IMR-90 (cell line): Measurements from ENCODE around the gene ARSB. TPM values are rescaled to one million over a fixed set of nuclear protein-coding genes. Genes with fewer than 3 reads are reported as not detected.

Source experiments
- ATAC-seq: fragments of 200-7000 bp; cut with Tn5 transposase; 2 replicates; pipeline ENCODE4 v1.9.1; 2020; ENCODE audit warnings: low read depth, mild to moderate bottlenecking, moderate library complexity
- BruUV-seq: library from RNA; stranded (reverse); fragments of 400-500 nt; replicated peaks from 2 replicates; lab custom pipeline; 2021; lab: Mats Ljungman, UMichigan
- CTCF ChIA-PET: fragments of 300-600 bp; formaldehyde crosslinking; extraction: SDS; loops from one replicate; lab custom pipeline; 2021; ENCODE audit warnings: antibody characterized with exemption; lab: Yijun Ruan, JAX
- POLR2A ChIA-PET: fragments of 300-600 bp; sonication (Branson Sonifier 250); formaldehyde crosslinking; loops from one replicate; lab custom pipeline; 2022; ENCODE audit warnings: antibody characterized with exemption; ENCODE audit not compliant: unreplicated experiment; lab: Charles Lee
- DNase-seq: peaks from one replicate; pipeline ENCODE4 v3.0.0; 2013
- H2AFZ ChIP-seq: replicated peaks from 2 replicates; pipeline ENCODE3; 2013; ENCODE audit warnings: low read length, mild to moderate bottlenecking; ENCODE audit not compliant: poor library complexity
- H2AK5ac ChIP-seq: 2 replicates; pipeline ENCODE4 v1.6.1; 2013; ENCODE audit warnings: low read depth, low read length, inconsistent platforms
- H2AK9ac ChIP-seq: replicated peaks from 2 replicates; pipeline ENCODE3; 2013; ENCODE audit warnings: mild to moderate bottlenecking, low read depth, low read length, moderate library complexity; ENCODE audit not compliant: poor library complexity
- H2BK120ac ChIP-seq: 2 replicates; pipeline ENCODE4 v1.6.1; 2013; ENCODE audit warnings: low read depth, low read length, inconsistent platforms
- H2BK15ac ChIP-seq: 3 replicates; pipeline ENCODE4 v1.6.1; 2013; ENCODE audit warnings: low read depth, low read length, inconsistent platforms
- H2BK20ac ChIP-seq: 2 replicates; pipeline ENCODE4 v1.6.1; 2013; ENCODE audit warnings: low read depth, mild to moderate bottlenecking, inconsistent platforms, low read length, moderate library complexity
- H2BK5ac ChIP-seq: 2 replicates; pipeline ENCODE4 v1.6.1; 2013; ENCODE audit warnings: mild to moderate bottlenecking, low read depth, low read length, inconsistent platforms; ENCODE audit not compliant: poor library complexity, severe bottlenecking
- H3K14ac ChIP-seq: replicated peaks from 2 replicates; pipeline ENCODE4 v1.6.1; 2013; ENCODE audit warnings: low read depth, low read length, inconsistent platforms
- H3K18ac ChIP-seq: 2 replicates; pipeline ENCODE4 v1.6.1; 2013; ENCODE audit warnings: low read depth, low read length, control low read depth
- H3K23ac ChIP-seq: 2 replicates; pipeline ENCODE4 v1.6.1; 2013; ENCODE audit warnings: low read depth, low read length, inconsistent platforms
- H3K27ac ChIP-seq: 2 replicates; pipeline ENCODE4 v1.5.1; 2013; ENCODE audit warnings: mild to moderate bottlenecking, control low read depth, low read length; ENCODE audit not compliant: insufficient read depth
- H3K27me3 ChIP-seq: 2 replicates; pipeline ENCODE4 v1.6.1; 2013; ENCODE audit warnings: low read length; ENCODE audit not compliant: control insufficient read depth, insufficient read depth
- H3K36me3 ChIP-seq: 2 replicates; pipeline ENCODE4 v1.6.1; 2013; ENCODE audit warnings: low read length, mixed read lengths; ENCODE audit not compliant: control insufficient read depth, insufficient read depth
- H3K4ac ChIP-seq: 2 replicates; pipeline ENCODE4 v1.6.1; 2013; ENCODE audit warnings: low read depth, low read length, inconsistent platforms
- H3K4me1 ChIP-seq: 2 replicates; pipeline ENCODE4 v1.6.1; 2013; ENCODE audit warnings: low read length, mixed read lengths; ENCODE audit not compliant: control insufficient read depth, insufficient read depth
- H3K4me2 ChIP-seq: 2 replicates; pipeline ENCODE4 v1.6.1; 2013; ENCODE audit warnings: low read depth, mild to moderate bottlenecking, control low read depth, low read length, moderate library complexity
- H3K4me3 ChIP-seq: 2 replicates; pipeline ENCODE4 v1.5.1; 2013; ENCODE audit warnings: low read depth, mild to moderate bottlenecking, control low read depth, low read length, moderate library complexity; ENCODE audit not compliant: insufficient read depth
- H3K56ac ChIP-seq: 2 replicates; pipeline ENCODE4 v1.6.1; 2013; ENCODE audit warnings: low read length, inconsistent platforms; ENCODE audit not compliant: insufficient read depth; ENCODE audit errors: extremely low read depth
- H3K79me1 ChIP-seq, 2 experiments: 2 replicates each; pipeline ENCODE4 v1.6.1; 2013; ENCODE audit warnings: low read length in 2 of 2, inconsistent platforms in 1 of 2, low read depth in 1 of 2
- H3K9ac ChIP-seq: 2 replicates; pipeline ENCODE4 v1.6.1; 2013; ENCODE audit warnings: low read depth, low read length, control low read depth
- H3K9me1 ChIP-seq: 2 replicates; pipeline ENCODE4 v1.6.1; 2013; ENCODE audit warnings: low read length, inconsistent platforms; ENCODE audit not compliant: insufficient read depth
- H3K9me3 ChIP-seq: 2 replicates; pipeline ENCODE4 v1.6.1; 2013; ENCODE audit warnings: low read length; ENCODE audit not compliant: control insufficient read depth, insufficient read depth
- H4K20me1 ChIP-seq: 2 replicates; pipeline ENCODE4 v1.6.1; 2013; ENCODE audit warnings: low read length, inconsistent platforms; ENCODE audit not compliant: insufficient read depth
- H4K5ac ChIP-seq: 2 replicates; pipeline ENCODE4 v1.6.1; 2013; ENCODE audit warnings: mild to moderate bottlenecking, low read depth, low read length, control low read depth
- H4K8ac ChIP-seq, 2 experiments: 2 replicates each; pipeline ENCODE4 v1.6.1; 2013; ENCODE audit warnings: low read depth in 2 of 2, low read length in 2 of 2, control low read depth in 1 of 2, inconsistent platforms in 1 of 2
- H4K91ac ChIP-seq: 2 replicates; pipeline ENCODE4 v1.6.1; 2013; ENCODE audit warnings: low read depth, low read length, inconsistent platforms; ENCODE audit not compliant: insufficient read depth
- BHLHE40 ChIP-seq: fragments of 150-350 bp; IDR thresholded peaks from 2 replicates; pipeline ENCODE4 v1.6.1; 2016; ENCODE audit warnings: mild to moderate bottlenecking, low read depth, low read length
- CEBPB ChIP-seq: IDR thresholded peaks from 2 replicates; pipeline ENCODE4 v1.6.1; 2012; ENCODE audit warnings: low read depth, low read length, improper control_type of control experiment
- CHD1 ChIP-seq: IDR thresholded peaks from 2 replicates; pipeline ENCODE4 v1.6.1; 2012; ENCODE audit warnings: low read depth, low read length, improper control_type of control experiment
- CTCF ChIP-seq: conservative IDR thresholded peaks from 2 replicates; pipeline ENCODE4 v1.5.1; 2012; ENCODE audit warnings: mild to moderate bottlenecking, low read depth, low read length, improper control_type of control experiment
- FOS ChIP-seq: fragments of 150-350 bp; IDR thresholded peaks from 2 replicates; pipeline ENCODE4 v1.6.1; 2016; ENCODE audit warnings: low read depth, low read length
- MAFK ChIP-seq: IDR thresholded peaks from 2 replicates; pipeline ENCODE4 v1.6.1; 2012; ENCODE audit warnings: low read depth, low read length, improper control_type of control experiment
- MAZ ChIP-seq: IDR thresholded peaks from 2 replicates; pipeline ENCODE4 v1.6.1; 2012; ENCODE audit warnings: low read depth, mild to moderate bottlenecking, low read length, improper control_type of control experiment, moderate library complexity, borderline replicate concordance
- MXI1 ChIP-seq: IDR thresholded peaks from 2 replicates; pipeline ENCODE4 v1.6.1; 2012; ENCODE audit warnings: low read depth, mild to moderate bottlenecking, low read length, moderate library complexity, borderline replicate concordance
- NFE2L2 ChIP-seq: fragments of 150-350 bp; IDR thresholded peaks from 2 replicates; pipeline ENCODE4 v1.6.1; 2016; ENCODE audit warnings: low read depth, mild to moderate bottlenecking, low read length
- POLR2A ChIP-seq: IDR thresholded peaks from 2 replicates; pipeline ENCODE4 v1.6.1; 2012; ENCODE audit warnings: mild to moderate bottlenecking, low read depth, low read length
- RAD21 ChIP-seq: IDR thresholded peaks from 2 replicates; pipeline ENCODE4 v1.6.1; 2012; ENCODE audit warnings: low read length, improper control_type of control experiment
- RCOR1 ChIP-seq: IDR thresholded peaks from 2 replicates; pipeline ENCODE4 v1.6.1; 2012; ENCODE audit warnings: mild to moderate bottlenecking, low read length, improper control_type of control experiment; ENCODE audit not compliant: insufficient replicate concordance
- RFX5 ChIP-seq: IDR thresholded peaks from 2 replicates; pipeline ENCODE4 v1.8.0; 2012; ENCODE audit warnings: low read depth, mild to moderate bottlenecking, low read length, moderate library complexity
- SMC3 ChIP-seq: fragments of 150-350 bp; IDR thresholded peaks from 2 replicates; pipeline ENCODE4 v1.6.1; 2016; ENCODE audit warnings: low read depth, mild to moderate bottlenecking, antibody characterized with exemption, low read length, moderate library complexity
- USF2 ChIP-seq: fragments of 150-350 bp; IDR thresholded peaks from 2 replicates; pipeline ENCODE4 v1.6.1; 2017; ENCODE audit warnings: mild to moderate bottlenecking, antibody characterized with exemption, low read length, low read depth
- WGBS, 2 experiments: methylation state at CpG; one replicate each; pipeline versions ENCODE4 v1.1.5 to v1.1.7; 2013; ENCODE audit warnings: missing lambda C conversion rate in 2 of 2; ENCODE audit not compliant: insufficient read length in 1 of 2; ENCODE audit errors: extremely low coverage in 2 of 2; 5-methylcytosine and 5-hydroxymethylcytosine counted together
- dilution Hi-C: fragments of 300-500 bp; cut with HindIII; formaldehyde crosslinking; loops from one replicate; pipeline ENCODE4 v1.14.3; 2018; ENCODE audit warnings: low sequenced_read_pairs; ENCODE audit not compliant: unreplicated experiment
- in situ Hi-C: fragments of 300-500 bp; cut with MboI; formaldehyde crosslinking; loops from 3 replicates; pipeline ENCODE4 v1.14.3; 2019; ENCODE audit warnings: low sequenced_read_pairs, inconsistent platforms, mixed read lengths
- intact Hi-C: fragments of 100-400 bp; cut with micrococcal nuclease; formaldehyde crosslinking; loops from 2 replicates; pipeline ENCODE4 v1.10.0; 2022
- polyA plus RNA-seq, 3 experiments: library from polyadenylated mRNA; depleted of rRNA; stranded (reverse); fragments of >200 nt; gene quantifications; 2 replicates each; pipeline ENCODE4 v1.2.3, GENCODE V29; 2012; ENCODE audit warnings: low replicate concordance in 1 of 3
- total RNA-seq: library from RNA; depleted of rRNA; stranded (reverse); fragments of >200 nt; gene quantifications from 2 replicates; pipeline ENCODE4 v1.2.3, GENCODE V29; 2012

Gene ARSB
- total and polyA plus RNA-seq, 2 of the 4 experiments (the other 2 are of a cell fraction), result 16.0 to 16.3 TPM

GRCh38 chr5:78927657-78928282 lies 57.3 kb downstream of the ARSB start:
- Histone ChIP-seq H3K27ac (peak overlapping the region; percentile 11), H3K4me1 (peaks cover 5% of the 10 kb centered on the region), H3K4me2 (no peak overlapping the region), H3K9ac (no peak overlapping the region), H3K36me3 (no peaks in the 10 kb centered on the region), H3K18ac (peak overlapping the region; percentile 71), H3K56ac (no peak overlapping the region; the same call in 1 of the 2 replicates), H2BK120ac (peak overlapping the region; percentile 43), H2AFZ (peak overlapping the region; percentile 44), H2BK15ac (no peak overlapping the region; the same call in 2 of the 3 replicates), H2BK20ac (peak overlapping the region; percentile 62; the same call in 1 of the 2 replicates), H4K91ac (peak overlapping the region; percentile 43; the same call in 1 of the 2 replicates), H3K27me3 (no peaks in the 10 kb centered on the region), H3K9me1 (peaks cover 8% of the 10 kb centered on the region), H3K14ac (peak overlapping the region; percentile 82), H2BK5ac (peak overlapping the region; percentile 9), H3K4ac (peak overlapping the region; percentile 82), H3K4me3 (no peak overlapping the region), H3K9me3 (no peaks in the 10 kb centered on the region), H4K20me1 (no peaks in the 10 kb centered on the region), H2AK9ac (peak overlapping the region; percentile 44), H3K79me1 (no peaks in the 10 kb centered on the region; a peak in 1 of 4 replicates), H2AK5ac (peak overlapping the region; percentile 83), H3K23ac (peak overlapping the region; percentile 48; the same call in 1 of the 2 replicates), H4K8ac (peak overlapping the region in 1 of 2 experiments; percentile 58; a peak in 1 of 4 replicates), H4K5ac (peak overlapping the region; percentile 49)
- peak; percentile 84 for DNase-seq
- dilution Hi-C loops (no loop called here), in situ Hi-C loops (no loop called here), intact Hi-C loops (no loop called here)
- no CpG with 5 or more reads among the region's 3 CpGs for WGBS, 2 experiments
- ChIA-PET CTCF (interaction anchor here (0.8 kb wide), 1 partner anchor 198 kb away, joined by 3 read pairs; no protein-coding TSS in a partner anchor), POLR2A (no interaction called here)
- ATAC-seq, result peak; percentile 66
- no TSS peak for BruUV-seq
- no peak for TF ChIP-seq CHD1
- no peak for TF ChIP-seq MAZ
- TF ChIP-seq POLR2A, result no peak
- no peak for TF ChIP-seq CTCF
- peak; percentile 34; the same call in 1 of the 2 replicates for TF ChIP-seq MAFK
- TF ChIP-seq RAD21, result no peak
- no peak for TF ChIP-seq MXI1
- peak; percentile 51 for TF ChIP-seq CEBPB
- TF ChIP-seq RFX5, result no peak
- TF ChIP-seq BHLHE40, result peak; percentile 80
- TF ChIP-seq FOS, result no peak
- TF ChIP-seq SMC3, result 0 out of 2 replicates have a peak, but pooled peaks have one; percentile 1
- TF ChIP-seq NFE2L2, result no peak
- no peak for TF ChIP-seq RCOR1
- no peak for TF ChIP-seq USF2
